ENCODE measurements around the gene KLF11. TPM values are rescaled to one million over a fixed set of nuclear protein-coding genes. Genes with fewer than 3 reads are reported as not detected.

Gene KLF11
- total RNA-seq, 1 donor from 2014 or later = 12.2 TPM

DNA sequence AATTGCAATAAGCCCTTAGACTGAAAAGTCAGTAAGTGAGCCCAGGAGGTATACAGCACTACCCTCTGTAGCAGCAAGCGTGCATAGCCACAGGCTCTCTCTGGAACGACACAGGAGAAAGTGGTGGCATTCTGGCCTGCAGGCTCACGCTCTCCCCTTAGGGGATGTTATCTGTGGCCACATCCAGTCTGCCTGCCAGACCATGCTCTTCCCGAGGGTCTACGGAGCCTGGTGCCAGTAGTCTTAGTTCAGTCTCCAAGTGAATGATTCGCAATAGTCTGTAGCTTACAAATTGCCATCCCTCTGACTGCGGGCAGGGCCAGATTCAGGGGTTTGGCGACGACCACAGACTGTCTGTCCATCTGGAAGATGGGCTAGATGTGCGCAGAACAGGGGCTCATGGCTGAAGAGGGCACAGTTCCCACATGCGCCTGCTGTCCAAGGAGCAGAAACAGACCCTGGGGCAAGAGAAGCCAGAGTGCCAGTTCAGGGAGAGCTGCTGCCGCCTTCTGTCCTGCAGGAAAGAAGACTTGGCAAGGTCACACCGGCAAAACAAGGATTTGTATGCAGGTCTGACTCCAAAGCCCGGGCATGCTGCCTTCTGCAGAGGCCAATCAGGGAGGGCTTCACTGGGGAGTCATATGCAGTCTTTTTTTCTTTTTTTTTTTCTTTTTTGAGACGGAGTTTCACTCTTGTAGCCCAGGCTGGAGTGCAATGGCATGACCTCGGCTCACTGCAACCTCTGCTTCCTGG, 3.5 kb upstream of the KLF11 start:
- DNase-seq (ENCODE audit: low spot score) (peak; percentile 77), ATAC-seq (peak; percentile 18)

DNA sequence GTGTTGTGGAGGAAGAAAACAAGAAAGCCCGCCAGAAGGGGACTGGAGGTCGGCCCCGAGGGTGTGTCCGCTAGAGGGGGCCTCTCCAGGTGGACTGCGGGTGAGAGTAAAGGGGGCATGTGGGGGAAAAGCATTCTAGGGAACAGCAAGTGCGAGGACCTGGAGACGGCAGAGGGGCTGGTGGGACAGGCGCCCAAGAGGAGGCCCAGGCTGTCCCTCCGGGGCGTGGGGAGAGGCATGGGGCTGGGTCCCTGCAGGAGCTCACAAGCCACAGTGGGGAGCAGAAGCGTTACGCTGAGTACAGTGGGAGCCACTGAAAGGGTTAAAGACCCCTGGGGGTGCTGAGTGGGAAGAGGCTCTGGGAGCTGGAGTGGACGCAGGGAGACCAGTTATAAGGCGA, 1.6 kb upstream of the KLF11 start:
- ATAC-seq = no peak
- DNase-seq (ENCODE audit: low spot score) = no peak

DNA sequence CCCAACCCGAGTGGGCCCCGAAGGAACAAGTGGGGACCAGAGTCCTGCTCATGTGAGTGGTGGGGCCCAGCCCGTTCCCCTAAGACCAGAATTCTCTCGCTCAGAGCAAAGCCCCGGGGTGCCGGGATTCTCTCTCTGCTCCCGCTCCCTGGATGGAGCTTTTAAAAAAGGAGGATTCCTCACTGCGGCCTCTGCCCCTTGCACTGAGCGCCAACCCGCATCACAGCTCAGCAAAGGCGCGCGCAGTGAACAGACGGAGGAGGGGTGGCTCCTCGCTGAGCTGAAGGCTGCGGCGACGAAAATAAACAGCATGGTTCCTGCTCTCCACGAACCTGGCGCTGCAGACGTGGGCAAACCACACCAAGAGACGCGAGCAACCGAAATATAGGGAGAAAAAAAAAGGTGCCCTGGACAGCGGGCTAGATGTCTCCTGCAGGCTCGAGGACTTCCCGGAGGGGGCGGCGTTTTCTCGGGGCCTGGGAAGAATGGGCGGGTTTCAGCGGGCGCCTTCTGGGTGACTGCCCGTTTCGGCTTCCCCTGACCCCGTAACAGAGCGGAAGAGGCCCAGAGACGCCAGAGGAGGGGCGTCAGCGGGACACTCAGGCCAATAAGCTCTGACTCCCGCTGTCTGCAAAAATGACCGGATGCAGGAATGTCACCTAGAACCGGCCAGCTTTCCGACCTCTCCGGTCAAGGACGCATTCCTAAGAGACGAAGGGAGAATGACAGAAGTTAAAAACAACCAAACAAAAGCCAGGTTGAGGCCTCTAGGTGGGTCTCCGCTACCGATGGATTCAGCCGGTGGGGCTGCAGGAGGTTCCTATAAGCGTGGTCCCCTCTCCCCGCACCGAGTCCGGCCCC, 819 bp upstream of the KLF11 start:
- ATAC-seq (peak; percentile 11), DNase-seq (ENCODE audit: low spot score) (peak; percentile 80)

DNA sequence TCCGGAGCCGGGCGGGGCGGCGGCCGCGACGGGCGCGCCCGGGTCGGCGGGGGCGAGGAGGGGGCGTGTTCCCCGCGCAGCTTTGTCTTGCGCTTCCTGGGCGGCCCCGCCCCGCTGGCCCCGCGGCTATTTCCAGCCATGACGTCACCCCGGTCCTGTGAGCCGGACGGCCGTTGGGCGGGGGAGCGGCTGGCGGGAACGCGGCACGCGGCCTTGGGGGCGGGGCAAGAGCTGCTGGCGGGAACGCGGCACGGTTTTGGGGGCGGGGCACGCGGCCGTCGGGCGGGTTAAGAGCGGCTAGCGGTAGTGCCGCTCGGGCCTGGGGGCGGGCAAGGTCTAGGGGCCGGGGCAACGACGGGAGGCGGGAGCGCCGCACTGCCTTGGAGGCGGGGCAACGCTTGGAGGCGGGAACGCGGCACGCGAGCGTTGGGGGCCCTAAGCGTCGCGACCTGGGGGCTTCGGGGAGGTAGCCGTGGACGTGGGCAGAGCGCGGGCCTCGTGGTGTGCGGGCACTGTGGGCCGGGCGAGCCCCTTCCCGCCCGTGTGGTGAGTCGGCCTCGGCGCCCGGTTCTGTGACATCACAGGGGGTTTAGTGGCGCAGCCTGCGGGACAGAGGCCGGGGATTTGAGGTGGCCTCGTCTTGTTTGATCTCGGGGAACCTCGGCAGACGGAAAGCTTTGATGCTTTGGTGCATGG, 704 bp downstream of the KLF11 start:
- peak; percentile 99 for DNase-seq (ENCODE audit: low spot score)
- ATAC-seq = peak; percentile 65

DNA sequence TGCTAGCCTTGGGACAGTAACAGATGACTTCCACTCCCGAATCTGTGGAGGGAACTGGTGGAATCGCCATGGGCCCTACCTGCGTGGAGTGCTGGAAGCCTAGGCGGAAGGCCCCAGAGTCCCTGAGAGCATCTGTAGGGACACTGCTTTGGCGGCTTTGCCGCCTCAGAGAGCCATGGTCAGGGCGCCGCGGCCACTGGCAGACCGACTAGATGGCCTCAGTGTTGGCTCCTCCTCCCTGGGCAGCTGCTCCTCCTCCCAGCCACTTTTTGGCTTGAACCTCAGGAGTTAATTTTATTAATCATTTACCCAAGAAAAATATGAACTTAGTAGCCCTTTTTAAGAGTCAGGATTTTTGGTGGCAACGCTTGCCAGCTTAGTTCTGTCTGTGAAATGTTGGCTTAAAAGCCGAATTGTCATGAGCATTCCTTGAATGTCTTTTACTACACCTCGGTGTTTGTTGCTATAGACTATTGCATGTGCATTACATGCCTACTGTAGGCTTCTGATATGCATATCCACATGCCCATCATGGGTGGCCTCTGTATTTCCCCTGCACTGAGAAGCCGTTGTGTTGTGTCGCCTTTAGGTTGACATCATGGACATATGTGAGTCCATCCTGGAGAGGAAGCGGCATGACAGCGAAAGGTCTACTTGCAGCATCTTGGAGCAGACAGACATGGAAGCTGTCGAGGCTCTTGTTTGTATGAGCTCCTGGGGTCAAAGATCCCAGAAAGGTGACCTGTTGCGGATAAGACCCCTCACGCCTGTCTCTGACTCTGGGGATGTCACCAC, 2.4 kb downstream of the KLF11 start:
- DNase-seq (ENCODE audit: low spot score) = peak; percentile 91
- ATAC-seq = peak; percentile 56

DNA sequence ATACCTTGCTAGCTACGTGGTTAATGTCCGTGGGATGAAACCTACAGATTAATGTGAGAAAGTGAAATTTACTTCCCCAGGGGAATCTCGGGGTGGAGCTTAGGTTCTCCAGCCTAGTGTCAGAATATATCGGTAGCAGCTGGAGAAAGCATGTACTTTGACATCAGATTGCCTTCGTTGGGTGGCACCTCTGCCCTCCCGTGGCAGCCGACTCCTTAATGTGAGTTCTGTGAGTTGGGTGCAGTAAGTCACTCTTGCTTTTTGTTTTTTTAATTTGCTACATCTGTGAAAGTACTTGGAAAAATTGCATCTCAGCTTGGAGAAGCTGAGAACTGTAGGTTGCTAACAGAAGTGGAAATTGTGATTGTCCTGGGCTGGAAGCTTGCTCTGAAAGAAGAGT, 3.6 kb downstream of the KLF11 start:
- ATAC-seq (no peak), DNase-seq (ENCODE audit: low spot score) (no peak)

DNA sequence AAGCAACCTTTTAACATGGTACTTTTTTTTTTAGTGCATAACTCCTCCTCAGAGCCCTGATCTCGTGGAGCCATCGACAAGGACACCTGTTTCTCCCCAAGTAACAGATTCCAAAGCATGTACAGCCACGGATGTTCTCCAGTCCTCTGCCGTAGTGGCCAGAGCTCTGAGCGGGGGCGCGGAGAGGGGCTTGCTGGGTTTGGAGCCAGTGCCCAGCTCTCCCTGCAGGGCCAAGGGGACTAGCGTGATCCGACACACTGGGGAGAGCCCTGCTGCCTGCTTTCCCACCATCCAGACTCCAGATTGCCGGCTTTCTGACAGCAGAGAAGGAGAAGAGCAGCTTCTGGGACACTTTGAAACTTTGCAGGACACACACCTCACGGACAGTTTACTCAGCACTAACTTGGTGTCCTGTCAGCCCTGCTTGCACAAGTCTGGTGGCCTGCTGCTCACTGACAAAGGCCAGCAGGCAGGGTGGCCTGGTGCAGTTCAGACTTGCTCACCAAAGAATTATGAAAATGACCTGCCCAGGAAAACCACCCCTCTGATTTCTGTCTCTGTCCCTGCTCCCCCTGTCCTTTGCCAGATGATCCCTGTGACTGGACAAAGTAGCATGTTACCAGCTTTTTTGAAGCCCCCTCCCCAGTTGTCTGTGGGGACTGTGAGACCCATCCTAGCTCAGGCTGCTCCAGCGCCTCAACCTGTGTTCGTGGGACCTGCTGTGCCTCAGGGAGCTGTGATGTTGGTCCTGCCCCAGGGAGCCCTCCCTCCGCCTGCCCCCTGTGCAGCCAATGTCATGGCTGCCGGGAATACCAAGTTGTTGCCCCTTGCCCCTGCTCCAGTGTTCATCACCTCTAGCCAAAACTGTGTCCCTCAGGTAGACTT, 4.5 kb downstream of the KLF11 start:
- DNase-seq (ENCODE audit: low spot score) = peak; percentile 75

DNA sequence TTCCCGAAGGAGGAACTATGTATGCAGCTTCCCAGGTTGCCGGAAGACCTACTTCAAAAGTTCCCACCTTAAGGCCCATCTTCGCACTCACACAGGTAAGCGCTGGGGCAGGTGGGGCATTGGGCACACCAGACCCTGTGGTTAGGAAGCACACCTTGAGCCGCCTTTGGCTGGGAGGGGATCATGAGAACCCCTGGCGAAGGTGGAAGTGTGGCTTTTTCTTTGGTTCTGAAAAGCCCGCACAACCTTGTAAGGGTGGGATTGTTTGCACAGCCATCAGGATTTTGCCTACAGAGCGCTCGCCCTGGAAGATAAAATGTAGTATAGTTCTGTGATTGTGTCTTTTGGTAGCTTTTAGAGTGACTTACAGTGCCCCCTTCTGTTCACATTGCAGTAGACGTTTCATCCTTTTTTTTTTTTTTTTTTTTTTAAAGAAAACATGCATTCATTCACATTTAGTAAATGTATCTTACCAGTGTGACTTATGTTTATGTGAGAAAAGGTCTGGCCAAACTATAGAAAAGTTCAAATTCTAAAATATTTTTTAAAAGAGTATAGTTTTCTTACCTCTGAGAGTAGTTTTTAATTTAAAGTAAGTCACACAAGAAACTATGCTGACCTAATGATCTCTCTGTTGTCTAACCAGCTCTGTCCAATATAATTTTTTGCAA, 5.3 kb downstream of the KLF11 start:
- DNase-seq (ENCODE audit: low spot score) = no peak
- peak; percentile 22 for ATAC-seq

More for the DNA sequence above, 4.5 kb downstream of the KLF11 start:
- ATAC-seq = peak; percentile 42

DNA sequence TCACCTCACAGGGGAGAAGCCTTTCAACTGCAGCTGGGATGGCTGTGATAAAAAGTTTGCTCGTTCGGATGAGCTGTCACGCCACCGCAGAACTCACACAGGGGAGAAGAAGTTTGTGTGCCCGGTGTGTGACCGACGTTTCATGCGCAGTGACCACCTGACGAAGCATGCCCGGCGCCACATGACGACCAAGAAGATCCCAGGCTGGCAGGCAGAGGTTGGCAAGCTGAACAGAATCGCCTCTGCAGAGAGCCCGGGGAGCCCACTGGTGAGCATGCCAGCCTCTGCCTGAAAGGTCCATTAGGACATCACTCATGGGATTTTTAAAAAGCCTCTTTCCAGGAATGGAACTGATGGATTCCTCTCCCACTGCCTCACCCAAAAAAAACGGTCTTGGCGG, 8.9 kb downstream of the KLF11 start:
- ATAC-seq (no peak), DNase-seq (ENCODE audit: low spot score) (no peak)

DNA sequence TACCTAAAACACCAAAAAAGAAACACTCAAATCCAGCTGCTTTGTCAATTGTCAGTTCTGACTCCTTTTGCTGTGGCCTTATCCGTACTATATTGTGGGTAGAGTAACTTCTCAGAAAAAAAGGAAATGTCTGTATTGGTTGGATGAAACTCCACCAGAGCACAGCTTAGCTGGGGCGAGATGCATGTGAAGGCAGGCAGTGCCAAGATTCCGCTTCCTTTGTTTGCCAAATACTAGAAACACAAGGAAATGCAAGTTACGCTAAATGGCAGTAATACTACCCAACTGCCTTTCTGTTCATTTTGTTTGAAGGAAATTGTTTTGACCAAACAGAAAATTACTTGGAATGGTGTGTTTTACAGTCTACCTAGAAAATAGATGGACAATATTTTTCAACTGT, 10.0 kb downstream of the KLF11 start:
- DNase-seq (ENCODE audit: low spot score) = no peak

DNA sequence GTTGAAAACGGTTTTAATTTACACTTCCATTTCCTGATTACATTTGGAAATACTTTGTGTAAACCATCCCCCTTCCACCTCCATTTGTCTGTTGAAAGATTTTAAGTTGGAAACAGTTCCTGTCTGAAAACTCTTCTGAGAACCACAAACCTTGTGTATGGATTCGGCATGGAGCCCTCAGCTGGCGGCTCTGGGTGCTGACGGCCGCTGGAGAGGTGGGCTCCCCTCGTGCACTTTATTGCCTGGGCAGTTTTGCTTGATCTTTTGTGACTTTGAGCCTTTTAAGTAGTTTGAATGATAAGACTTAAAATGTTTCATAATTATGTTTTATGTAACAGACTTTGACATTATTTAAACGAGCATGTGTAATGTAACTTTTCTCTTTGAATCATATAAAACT, 11.1 kb downstream of the KLF11 start:
- ATAC-seq = no peak
- no peak for DNase-seq (ENCODE audit: low spot score)

More for the DNA sequence above, 10.0 kb downstream of the KLF11 start:
- ATAC-seq = no peak

DNA sequence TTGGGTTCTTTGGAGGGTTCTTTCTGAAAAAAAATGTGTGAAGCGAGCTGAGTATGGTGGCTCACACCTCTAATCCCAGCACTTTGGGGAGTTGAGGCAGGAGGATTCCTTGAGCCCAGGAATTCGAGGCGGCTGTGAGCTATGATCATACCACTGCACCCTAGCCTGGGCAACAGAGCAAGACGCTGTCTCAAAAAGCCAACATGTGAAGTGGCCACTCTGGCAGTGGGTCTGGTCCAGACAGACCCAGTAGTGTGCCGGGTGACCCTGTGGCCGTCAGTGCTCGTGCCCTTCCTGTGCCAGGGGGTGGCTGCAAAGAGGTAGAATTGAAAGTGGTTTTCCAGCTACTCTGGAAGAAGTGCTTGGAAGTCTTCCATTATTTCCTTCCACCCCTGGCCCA, 11.6 kb downstream of the KLF11 start:
- DNase-seq (ENCODE audit: low spot score) (no peak), ATAC-seq (no peak)

DNA sequence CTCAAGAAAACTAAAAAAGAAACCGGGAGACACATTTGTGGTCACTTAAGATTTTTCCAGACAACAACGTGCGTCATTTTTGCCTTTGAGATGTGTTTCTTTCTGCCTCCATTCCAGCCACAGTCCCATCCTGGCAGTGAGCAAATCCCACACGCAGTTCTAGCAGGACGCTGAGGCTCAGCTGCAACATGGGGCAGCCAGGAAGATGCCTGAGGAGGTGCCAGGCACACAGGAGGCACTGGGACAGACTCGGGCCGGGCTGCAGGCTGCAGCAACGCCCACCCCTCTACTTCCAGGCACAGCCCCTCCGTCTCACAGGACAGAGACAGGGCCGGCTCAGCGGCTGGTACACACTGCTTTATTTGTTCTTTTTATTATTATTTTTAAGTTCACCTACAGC, 13.1 kb downstream of the KLF11 start:
- DNase-seq (ENCODE audit: low spot score) = no peak

DNA sequence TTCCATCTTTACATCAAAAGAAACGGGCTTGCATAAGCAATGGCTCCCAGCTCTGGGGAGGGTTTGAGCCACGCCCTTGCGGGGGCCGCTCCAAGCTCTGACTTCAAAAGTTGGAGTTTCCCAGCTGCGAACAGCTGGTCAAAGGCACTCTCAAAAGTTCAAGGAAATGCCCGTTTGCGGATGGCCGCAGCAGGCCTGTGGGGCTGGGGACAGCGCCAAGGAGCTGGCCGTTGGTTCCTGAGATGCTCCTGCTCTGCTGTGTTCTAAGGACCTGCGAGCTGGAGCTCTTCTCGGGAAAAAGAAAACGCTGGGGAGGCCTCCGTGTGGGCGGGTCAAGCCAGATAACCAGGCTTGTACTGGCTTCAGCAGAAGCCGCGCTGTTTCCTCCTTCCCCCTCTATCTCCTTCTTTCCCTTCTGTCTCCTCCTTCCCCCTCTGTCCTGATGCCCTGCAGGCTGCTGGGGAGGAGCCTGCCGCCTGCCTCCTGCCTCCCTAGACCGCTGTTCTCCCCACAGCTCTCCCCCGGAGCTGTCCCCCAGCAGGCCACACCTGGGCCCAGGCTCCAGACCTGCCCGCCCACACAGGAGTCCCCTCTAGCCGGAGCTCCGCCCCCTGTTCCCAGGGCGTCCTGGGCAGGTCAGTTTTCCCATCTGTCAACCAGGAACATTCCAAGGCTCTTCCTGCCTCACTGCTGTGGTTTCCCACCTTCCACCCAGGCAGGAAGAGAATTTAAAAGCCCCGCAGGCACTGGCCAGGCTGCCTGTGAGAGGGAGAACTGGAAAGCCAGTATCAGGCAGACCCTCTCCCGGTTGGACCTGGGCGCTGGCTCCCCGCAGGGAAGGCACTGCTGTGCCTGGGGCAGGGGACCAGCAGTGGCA, 14.1 kb downstream of the KLF11 start:
- DNase-seq (ENCODE audit: low spot score) (no peak), ATAC-seq (peak; percentile 24)

More for the DNA sequence above, 13.1 kb downstream of the KLF11 start:
- no peak for ATAC-seq

DNA sequence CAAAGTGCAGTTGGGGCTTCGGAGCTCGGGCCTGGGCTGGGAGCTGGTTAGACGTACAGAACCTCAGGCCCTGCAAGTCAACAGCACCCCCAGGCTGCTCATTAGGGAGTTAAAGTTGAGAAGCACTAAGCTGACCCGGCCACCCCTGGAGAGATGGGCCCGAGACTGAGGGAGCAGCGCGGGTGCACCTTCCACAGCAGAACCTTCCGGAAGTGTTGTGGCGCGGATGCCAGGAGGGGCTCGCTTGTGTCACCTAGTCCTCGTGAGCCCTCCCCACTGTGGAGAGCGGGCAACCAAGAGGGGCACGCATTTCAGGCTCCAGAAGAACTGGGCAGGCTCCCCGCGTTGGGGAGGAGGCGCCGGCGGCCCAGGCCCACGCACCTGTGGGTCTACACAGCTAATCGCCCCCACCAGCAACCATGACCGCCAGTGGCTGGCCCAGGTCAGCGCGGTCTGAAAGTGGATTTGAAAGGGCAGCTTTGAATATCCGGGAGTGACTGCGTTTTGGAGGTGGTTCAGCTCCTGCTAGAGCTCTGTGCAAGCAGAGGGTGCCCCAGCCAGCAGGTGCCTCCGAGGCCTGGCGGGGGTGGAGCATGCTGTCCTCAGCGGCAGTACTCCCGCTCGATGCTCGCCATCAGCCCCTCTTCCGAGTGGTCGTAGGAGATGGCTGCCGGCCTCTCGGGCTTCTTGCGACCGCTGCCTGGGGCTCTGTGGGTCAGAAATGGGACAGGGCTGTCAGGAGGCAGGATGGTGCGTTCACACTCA, 15.1 kb downstream of the KLF11 start:
- ATAC-seq = no peak

DNA sequence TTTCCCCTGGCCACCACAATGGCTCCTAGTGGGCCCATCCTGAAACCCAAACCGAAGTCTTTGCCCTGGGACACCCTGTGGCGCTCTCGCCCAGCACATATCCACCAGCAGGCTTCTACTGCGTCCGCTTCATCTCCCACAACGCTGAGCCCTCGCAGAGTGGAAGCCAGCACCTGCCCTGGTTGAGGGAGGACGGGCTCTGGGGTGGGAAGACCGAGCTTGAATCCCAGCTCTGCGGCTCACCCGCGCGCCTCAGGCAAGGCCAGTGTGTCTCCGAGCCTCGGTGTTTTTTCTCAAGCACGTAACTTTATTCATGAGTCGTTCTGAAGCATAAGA, 15.6 kb downstream of the KLF11 start:
- no peak for ATAC-seq
- no peak for DNase-seq (ENCODE audit: low spot score)

More for the DNA sequence above, 15.1 kb downstream of the KLF11 start:
- DNase-seq (ENCODE audit: low spot score) = no peak

DNA sequence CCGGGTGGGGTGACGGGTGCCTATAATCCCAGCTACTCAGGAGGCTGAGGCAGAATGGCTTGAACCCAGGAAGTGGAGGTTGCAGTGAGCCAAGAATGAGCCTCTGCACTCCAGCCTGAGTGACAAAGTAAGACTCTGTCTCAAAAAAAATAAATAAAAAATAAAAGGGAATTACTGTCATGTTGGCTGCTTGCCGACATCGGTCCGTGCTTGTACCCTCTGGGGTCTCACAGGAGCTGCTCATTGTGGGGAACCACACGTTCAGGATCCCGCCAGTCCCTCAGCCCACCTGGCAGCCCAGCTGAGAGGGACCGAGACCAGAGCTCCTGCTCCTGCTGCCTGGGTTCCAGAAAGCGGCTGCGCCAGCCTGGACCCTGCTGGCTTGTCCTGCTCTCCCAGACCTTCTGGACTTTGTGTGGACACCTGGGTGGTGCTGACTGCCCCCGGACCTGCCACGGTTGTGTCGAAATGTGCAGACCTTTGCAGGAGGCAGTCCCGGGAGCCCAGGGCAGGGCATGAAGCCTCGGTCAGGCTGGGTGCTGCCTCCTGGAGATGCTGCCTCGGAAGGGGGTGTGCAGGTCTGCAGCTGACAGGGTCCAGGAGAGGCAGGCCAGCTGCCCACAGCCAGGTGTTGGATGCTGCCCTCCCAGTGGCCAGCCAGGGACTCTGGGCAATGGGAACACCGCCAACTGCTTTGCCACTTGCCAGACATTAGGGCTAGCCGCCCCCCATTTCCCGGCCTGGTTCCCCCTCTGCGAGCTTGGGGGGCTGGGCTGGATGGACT, 16.4 kb downstream of the KLF11 start:
- ATAC-seq = peak; percentile 52
- no peak for DNase-seq (ENCODE audit: low spot score)
